NB4 (cell line): ENCODE data around the gene MCCC1.
A peak's percentile ranks its signal among the peaks of the same experiment; 100 is the strongest.

Source experiments
- DNase-seq: peaks from one replicate; pipeline ENCODE4 v3.0.0; 2010; ENCODE audit warnings: low read depth
- H3K4me3 ChIP-seq: one replicate; pipeline ENCODE4 v1.5.1; 2011; ENCODE audit warnings: mild to moderate bottlenecking, low read depth, low read length, moderate library complexity
- CTCF ChIP-seq: IDR thresholded peaks from one replicate; pipeline ENCODE4 v1.5.1; 2012; ENCODE audit warnings: low read depth, low read length
- MAX ChIP-seq: IDR thresholded peaks from 2 replicates; pipeline ENCODE4 v1.6.1; 2011; ENCODE audit warnings: low read depth, low read length
- MYC ChIP-seq: IDR thresholded peaks from 2 replicates; pipeline ENCODE4 v1.6.1; 2011; ENCODE audit warnings: low read depth, low read length
- POLR2A ChIP-seq: IDR thresholded peaks from 2 replicates; pipeline ENCODE4 v1.6.1; 2011; ENCODE audit warnings: mild to moderate bottlenecking; ENCODE audit not compliant: insufficient read length; ENCODE audit errors: extremely low read depth

MCCC1 gene

GRCh38 chr3:183099026-183099837 lies at the start of gene MCCC1:
MCCC1 (minus strand) TSS chr3:183099496; CDS start chr3:183099440, 56 bp downstream.
- DNase-seq, result peak; percentile 99

GRCh38 chr3:183148056-183148455 lies 48.8 kb upstream of the MCCC1 start:
- no peak overlapping the region for H3K4me3 ChIP-seq
- DNase-seq, result no peak
- TF ChIP-seq MYC (no peak), CTCF (no peak), POLR2A (no peak), MAX (no peak)

More at GRCh38 chr3:183099026-183099837, at the start of gene MCCC1:
- H3K4me3 ChIP-seq, result peak within 1 kb of the TSS; percentile 89
- TF ChIP-seq MYC (peak; percentile 85; the same call in 1 of the 2 replicates), POLR2A (peak; percentile 62), MAX (peak; percentile 100), CTCF (no peak)

GRCh38 chr3:183144363-183144762 lies 45.1 kb upstream of the MCCC1 start:
- TF ChIP-seq CTCF (no peak), POLR2A (no peak), MYC (no peak), MAX (no peak)
- no peak overlapping the region for H3K4me3 ChIP-seq
- no peak for DNase-seq

- TF ChIP-seq CTCF, result no peak
- TF ChIP-seq POLR2A, result no peak
- TF ChIP-seq MYC, result no peak
- TF ChIP-seq MAX, result no peak
- no peak overlapping the region for H3K4me3 ChIP-seq
- no peak for DNase-seq
Observed at GRCh38 chr3:183142199-183142598, 42.9 kb upstream of the MCCC1 start.

- no peak for TF ChIP-seq CTCF
- TF ChIP-seq MAX, result no peak
- H3K4me3 ChIP-seq, result no peak overlapping the region
- DNase-seq, result no peak
Observed at GRCh38 chr3:183134844-183135243, 35.5 kb upstream of the MCCC1 start.
